ENCODE data around the gene DOK4.

The DOK4 gene

DNA sequence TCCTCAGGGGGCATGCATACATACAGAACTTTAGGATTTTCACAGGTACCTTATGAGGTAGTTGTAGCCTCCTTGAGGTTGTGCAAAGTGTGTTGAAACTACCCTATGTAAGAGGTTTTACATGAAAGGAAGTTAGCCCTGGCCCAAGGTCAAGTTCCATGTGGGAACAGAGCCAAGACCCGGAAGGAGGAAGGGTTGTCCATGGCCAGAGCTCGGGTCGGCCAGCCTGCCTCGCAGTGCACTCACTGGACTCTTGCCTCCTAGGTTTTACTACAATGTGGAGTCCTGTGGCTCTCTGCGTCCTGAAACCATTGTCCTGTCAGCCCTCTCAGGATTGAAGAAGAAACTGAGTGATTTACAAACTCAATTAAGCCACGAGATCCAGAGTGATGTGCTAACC, 15.6 kb downstream of the DOK4 start:
- no peaks in the 10 kb centered on the region for H3K9me3 ChIP-seq (ENCODE audit: control insufficient read depth, low read length)
- no peak overlapping the region for H3K9ac ChIP-seq (ENCODE audit: low read length)
- peaks cover 26% of the 10 kb centered on the region for H3K36me3 ChIP-seq (ENCODE audit: control insufficient read depth, insufficient read depth, low read length)
- peaks cover 32% of the 10 kb centered on the region for H3K4me1 ChIP-seq (ENCODE audit: control insufficient read depth, insufficient read depth, low read length)
- no peak overlapping the region for H3K4me3 ChIP-seq (ENCODE audit: low read length)
- no peaks in the 10 kb centered on the region for H3K27me3 ChIP-seq (ENCODE audit: control insufficient read depth, insufficient read depth, low read length)

DNA sequence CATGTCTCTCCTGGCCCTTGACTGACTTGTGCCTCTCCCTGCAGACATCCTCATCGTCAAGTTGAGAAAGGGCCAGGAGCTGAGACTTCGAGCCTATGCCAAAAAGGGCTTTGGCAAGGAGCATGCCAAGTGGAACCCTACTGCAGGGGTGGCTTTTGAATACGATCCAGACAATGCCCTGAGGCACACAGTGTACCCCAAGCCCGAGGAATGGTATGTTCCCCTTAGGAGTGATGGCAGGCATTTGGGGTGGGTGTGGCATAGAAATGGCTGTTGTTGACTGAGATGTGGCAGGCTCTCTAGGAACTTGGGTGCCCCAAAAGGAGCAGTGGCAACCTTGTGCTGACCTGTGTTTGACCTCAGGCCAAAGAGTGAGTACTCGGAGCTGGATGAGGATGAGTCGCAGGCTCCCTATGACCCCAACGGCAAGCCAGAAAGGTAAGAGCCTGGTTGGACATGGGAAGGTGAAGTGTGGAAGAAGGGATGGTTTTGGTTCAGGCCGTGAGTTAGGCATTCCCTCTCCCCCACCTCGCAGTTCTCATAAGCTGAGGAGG, 16.3 kb downstream of the DOK4 start:
- Histone ChIP-seq H3K9ac (ENCODE audit: low read length) (no peak overlapping the region), H3K4me1 (ENCODE audit: control insufficient read depth, insufficient read depth, low read length) (peaks cover 32% of the 10 kb centered on the region), H3K36me3 (ENCODE audit: control insufficient read depth, insufficient read depth, low read length) (peaks cover 26% of the 10 kb centered on the region), H3K4me3 (ENCODE audit: low read length) (no peak overlapping the region), H3K9me3 (ENCODE audit: control insufficient read depth, low read length) (no peaks in the 10 kb centered on the region), H3K27me3 (ENCODE audit: control insufficient read depth, insufficient read depth, low read length) (no peaks in the 10 kb centered on the region)

DNA sequence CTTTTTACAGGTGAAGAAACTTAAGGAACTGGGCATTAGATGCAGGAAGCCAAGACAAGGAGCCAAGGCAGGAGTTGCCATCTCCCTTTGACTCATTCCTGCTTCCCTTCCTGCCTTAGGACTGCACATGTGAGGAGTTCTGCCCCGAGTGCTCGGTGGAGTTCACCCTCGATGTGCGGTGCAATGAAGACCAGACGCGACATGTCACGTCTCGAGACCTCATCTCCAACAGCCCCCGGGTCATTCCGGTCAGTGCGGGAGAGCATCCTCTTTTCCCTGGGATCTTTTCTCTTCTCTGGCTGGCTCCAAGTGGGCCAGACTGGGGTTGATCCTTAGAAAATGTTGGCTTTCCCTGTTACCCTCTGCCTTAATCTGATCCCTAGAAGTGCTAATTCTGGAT, 17.2 kb downstream of the DOK4 start:
- Histone ChIP-seq H3K4me3 (ENCODE audit: low read length) (no peak overlapping the region), H3K9ac (ENCODE audit: low read length) (no peak overlapping the region), H3K4me1 (ENCODE audit: control insufficient read depth, insufficient read depth, low read length) (peaks cover 35% of the 10 kb centered on the region), H3K9me3 (ENCODE audit: control insufficient read depth, low read length) (no peaks in the 10 kb centered on the region), H3K27me3 (ENCODE audit: control insufficient read depth, insufficient read depth, low read length) (no peaks in the 10 kb centered on the region), H3K36me3 (ENCODE audit: control insufficient read depth, insufficient read depth, low read length) (peaks cover 22% of the 10 kb centered on the region)

DNA sequence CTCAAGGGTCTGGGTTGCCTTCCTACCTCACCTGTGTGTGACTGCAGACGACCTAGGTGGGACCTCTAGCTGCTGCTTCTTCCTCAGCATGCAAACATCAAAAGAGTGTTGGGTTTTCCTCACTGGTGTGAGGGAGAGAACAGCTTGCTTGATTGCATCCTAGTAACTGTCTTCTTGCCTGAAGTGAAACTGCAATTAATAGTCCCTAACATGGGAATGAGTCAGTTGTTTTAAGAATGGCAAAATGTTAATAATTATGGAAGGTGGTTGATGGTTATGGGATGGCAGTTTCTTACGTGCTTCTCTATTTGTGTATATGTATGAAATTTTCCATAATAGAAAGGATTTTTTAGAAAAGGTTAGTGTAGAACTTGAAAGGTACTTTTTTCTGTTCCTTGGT, 17.9 kb downstream of the DOK4 start:
- Histone ChIP-seq H3K4me3 (ENCODE audit: low read length) (no peak overlapping the region), H3K36me3 (ENCODE audit: control insufficient read depth, insufficient read depth, low read length) (peaks cover 19% of the 10 kb centered on the region), H3K9ac (ENCODE audit: low read length) (no peak overlapping the region), H3K27me3 (ENCODE audit: control insufficient read depth, insufficient read depth, low read length) (no peaks in the 10 kb centered on the region), H3K9me3 (ENCODE audit: control insufficient read depth, low read length) (no peaks in the 10 kb centered on the region), H3K4me1 (ENCODE audit: control insufficient read depth, insufficient read depth, low read length) (peaks cover 42% of the 10 kb centered on the region)

DNA sequence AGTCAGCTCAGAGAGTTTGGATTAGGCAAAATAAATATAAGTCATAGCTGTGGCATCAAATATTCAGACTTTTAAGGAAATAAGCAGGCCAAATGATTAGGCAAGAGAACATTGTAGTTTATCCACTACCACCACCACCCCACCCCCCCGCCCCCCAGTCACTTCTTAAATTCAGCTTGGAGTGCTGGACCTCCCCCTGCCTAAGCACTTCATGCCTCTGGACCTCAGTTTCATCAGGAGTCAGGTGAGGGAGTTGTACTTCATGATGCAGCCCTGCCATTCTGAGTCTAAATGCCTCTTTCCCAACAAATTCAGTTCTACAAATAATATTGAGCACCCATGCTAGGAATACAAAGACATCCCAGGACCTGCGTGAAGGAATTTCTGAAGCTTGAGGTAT, 21.8 kb downstream of the DOK4 start:
- Histone ChIP-seq H3K36me3 (ENCODE audit: control insufficient read depth, insufficient read depth, low read length) (peaks cover 16% of the 10 kb centered on the region), H3K9me3 (ENCODE audit: control insufficient read depth, low read length) (no peaks in the 10 kb centered on the region), H3K4me1 (ENCODE audit: control insufficient read depth, insufficient read depth, low read length) (peaks cover 14% of the 10 kb centered on the region), H3K4me3 (ENCODE audit: low read length) (no peak overlapping the region), H3K27me3 (ENCODE audit: control insufficient read depth, insufficient read depth, low read length) (no peaks in the 10 kb centered on the region), H3K9ac (ENCODE audit: low read length) (no peak overlapping the region)

DNA sequence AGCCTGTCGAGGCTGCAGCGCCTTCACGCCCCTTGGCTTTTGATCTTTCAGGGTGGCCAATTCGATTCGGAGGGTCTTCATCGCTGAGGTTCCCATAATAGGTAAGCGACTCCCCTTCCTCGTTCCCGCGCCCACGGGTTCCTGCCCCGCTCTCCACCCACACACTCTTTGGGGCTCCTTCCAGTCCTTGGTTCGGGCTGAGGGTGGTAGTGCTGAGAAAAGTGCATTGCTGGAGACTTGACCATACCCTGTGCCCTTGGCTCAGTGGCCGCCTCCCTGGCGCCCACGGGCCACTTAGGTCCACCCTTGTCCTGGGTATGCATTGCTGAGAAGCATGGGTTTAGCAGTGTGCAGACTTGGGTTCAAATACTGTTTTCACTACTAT, 23.3 kb downstream of the DOK4 start:
- Histone ChIP-seq H3K9ac (ENCODE audit: low read length) (peak overlapping the region; percentile 84), H3K36me3 (ENCODE audit: control insufficient read depth, insufficient read depth, low read length) (peaks cover 20% of the 10 kb centered on the region), H3K27me3 (ENCODE audit: control insufficient read depth, insufficient read depth, low read length) (no peaks in the 10 kb centered on the region), H3K4me3 (ENCODE audit: low read length) (peak overlapping the region; percentile 91), H3K9me3 (ENCODE audit: control insufficient read depth, low read length) (no peaks in the 10 kb centered on the region), H3K4me1 (ENCODE audit: control insufficient read depth, insufficient read depth, low read length) (peaks cover 14% of the 10 kb centered on the region)

DNA sequence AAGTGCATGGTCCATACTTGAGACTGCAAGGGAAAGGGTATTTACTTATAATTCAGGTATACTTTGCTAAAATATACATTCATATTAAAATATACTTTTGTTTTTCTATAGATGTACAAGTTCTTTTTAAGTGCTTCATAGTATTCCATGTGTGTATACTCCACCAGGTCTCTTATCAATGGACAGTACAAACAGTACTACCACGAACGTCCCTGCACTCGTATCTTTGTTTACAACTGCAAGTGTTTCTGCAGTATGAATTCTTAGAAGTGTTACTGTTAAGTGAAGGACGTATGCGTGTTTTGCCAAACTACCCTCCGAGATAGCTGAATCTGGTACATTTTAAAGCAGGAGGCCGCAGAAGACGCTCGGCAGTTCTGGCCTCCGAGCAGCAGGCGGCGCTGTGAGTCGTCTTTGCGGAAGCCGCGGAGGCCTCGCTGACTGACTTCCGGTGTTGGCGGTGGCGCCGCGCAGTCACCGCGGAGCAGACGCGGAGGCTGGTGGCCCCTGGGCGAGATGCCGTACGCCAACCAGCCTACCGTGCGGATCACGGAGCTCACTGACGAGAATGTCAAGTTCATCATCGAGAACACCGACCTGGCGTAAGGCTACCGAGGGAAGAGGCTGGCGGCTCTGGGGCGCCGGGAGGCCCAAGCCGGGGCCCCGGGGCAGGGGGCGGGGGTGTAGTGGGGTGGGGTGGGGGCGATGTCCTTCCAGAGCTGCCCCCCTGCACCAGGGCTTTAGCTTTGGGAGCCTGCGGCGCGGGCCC, 23.9 kb downstream of the DOK4 start, which contains the start of gene POLR2C:
Gene POLR2C, plus strand, starts transcription at position 471 of the 769 bp plus-strand sequence. Its CDS starts 46 bp downstream, at position 517.
- peak within 1 kb of the TSS; percentile 91 for H3K4me3 ChIP-seq (ENCODE audit: low read length)
- peak within 1 kb of the TSS; percentile 84 for H3K9ac ChIP-seq (ENCODE audit: low read length)
- H3K9me3 ChIP-seq (ENCODE audit: control insufficient read depth, low read length), result no peaks in the 10 kb centered on the region
- no peaks in the 10 kb centered on the region for H3K27me3 ChIP-seq (ENCODE audit: control insufficient read depth, insufficient read depth, low read length)
- peaks cover 26% of the 10 kb centered on the region for H3K36me3 ChIP-seq (ENCODE audit: control insufficient read depth, insufficient read depth, low read length)
- peaks cover 14% of the 10 kb centered on the region for H3K4me1 ChIP-seq (ENCODE audit: control insufficient read depth, insufficient read depth, low read length)

DNA sequence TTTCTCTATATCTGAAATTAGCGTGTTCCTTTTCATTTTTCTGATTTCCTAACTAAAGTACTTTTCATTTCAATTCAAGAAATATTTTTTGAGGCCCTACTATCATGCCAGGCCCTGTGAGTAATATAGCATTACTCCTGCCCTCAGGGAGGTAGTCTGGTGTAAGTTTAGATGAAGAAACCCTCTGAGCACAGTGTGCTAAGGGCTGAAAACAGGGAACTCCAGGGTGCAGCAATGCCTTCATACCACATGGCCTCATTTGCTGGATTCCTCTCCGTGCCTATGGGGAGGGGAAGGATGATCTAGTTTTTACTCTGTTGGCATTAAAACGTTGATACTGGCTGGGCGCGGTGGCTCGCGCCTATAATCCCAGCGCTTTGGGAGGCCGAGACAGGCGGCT, 34.3 kb downstream of the DOK4 start:
- Histone ChIP-seq H3K36me3 (ENCODE audit: control insufficient read depth, insufficient read depth, low read length) (peaks cover 9% of the 10 kb centered on the region), H3K9me3 (ENCODE audit: control insufficient read depth, low read length) (no peaks in the 10 kb centered on the region), H3K4me3 (ENCODE audit: low read length) (no peak overlapping the region), H3K27me3 (ENCODE audit: control insufficient read depth, insufficient read depth, low read length) (no peaks in the 10 kb centered on the region), H3K4me1 (ENCODE audit: control insufficient read depth, insufficient read depth, low read length) (peaks cover 5% of the 10 kb centered on the region), H3K9ac (ENCODE audit: low read length) (no peak overlapping the region)

DNA sequence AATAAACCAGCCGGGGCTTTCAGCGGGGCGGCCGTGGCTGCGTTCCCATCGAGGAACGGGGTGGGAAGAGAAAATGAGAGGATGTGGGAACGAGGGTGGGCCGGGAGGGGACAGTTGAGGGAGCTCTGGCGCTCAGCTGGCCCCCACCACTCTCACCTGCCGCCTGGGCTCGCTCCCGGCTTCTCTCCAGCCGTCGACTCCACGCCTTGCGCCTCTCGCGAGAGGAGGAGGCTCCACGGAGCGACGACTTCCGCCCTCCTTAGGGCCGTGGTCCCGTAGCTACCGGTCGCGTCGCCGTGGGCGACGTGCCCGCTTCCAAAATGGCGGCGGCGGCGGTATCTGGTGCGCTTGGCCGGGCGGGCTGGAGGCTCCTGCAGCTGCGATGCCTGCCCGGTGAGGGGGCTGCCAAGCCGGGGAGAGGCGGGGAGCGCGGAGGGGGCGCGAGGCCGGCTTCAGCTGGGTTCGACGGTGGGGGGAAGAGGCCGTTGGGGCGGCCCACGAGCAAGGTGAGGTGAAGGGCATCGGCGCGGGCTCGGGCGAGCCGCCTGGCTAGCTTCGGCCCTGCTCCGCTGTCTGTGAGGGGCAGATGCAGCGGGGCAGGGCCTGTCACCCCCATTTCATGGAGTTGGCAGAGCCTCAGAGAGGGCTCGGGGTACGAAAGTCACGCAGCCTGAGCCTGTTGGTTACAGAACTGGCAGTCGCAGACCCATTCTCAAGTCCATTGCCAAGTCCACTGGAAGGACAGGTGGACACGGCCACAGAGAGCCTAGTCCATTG, 38.9 kb downstream of the DOK4 start, which contains the start of the genes CIAPIN1 and COQ9:
Gene CIAPIN1, minus strand, starts transcription at position 200 of the 777 bp plus-strand sequence. CDS start 6,457 bp downstream, outside the sequence.
Gene COQ9, plus strand, starts transcription at position 294 of the 777 bp plus-strand sequence. Its CDS starts 27 bp downstream, at position 321.
- Histone ChIP-seq H3K4me1 (ENCODE audit: control insufficient read depth, insufficient read depth, low read length) (peaks cover 11% of the 10 kb centered on the region), H3K36me3 (ENCODE audit: control insufficient read depth, insufficient read depth, low read length) (no peaks in the 10 kb centered on the region), H3K9ac (ENCODE audit: low read length) (peak within 1 kb of the TSS; percentile 94), H3K27me3 (ENCODE audit: control insufficient read depth, insufficient read depth, low read length) (no peaks in the 10 kb centered on the region), H3K9me3 (ENCODE audit: control insufficient read depth, low read length) (no peaks in the 10 kb centered on the region), H3K4me3 (ENCODE audit: low read length) (peak within 1 kb of the TSS; percentile 65)

DNA sequence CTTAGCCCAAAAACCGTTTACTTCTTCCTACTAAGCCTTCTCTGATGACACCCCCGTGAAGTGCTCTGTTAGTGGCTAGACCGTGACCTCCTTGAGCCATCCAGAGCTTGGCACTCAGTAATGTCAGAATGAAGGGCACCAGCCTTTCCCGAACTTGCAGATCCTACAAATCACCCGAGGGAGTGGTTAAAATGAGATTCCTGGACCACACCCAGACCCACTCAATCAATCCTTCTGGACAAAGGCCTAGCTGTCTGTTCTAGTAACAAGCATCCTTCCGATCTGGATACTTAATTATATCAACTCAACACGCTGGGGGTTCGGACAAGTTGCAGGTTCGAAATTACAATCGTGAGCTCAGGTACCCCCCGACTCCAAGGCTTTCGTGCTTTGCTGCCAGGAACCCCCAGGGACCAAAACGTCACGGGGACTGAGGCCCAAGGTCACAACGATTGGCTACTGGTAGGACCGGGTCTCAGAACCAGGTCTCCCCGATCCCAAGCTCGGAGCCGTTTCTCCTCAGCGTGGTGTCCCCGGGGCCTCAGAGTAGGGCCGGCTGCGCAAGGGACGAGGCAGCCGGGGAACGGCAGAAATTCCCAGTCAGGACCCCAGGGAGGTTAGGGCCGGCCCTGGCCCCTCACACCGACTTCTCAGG, 39.6 kb downstream of the DOK4 start:
- Histone ChIP-seq H3K4me1 (ENCODE audit: control insufficient read depth, insufficient read depth, low read length) (peaks cover 11% of the 10 kb centered on the region), H3K4me3 (ENCODE audit: low read length) (peak overlapping the region; percentile 65), H3K27me3 (ENCODE audit: control insufficient read depth, insufficient read depth, low read length) (no peaks in the 10 kb centered on the region), H3K36me3 (ENCODE audit: control insufficient read depth, insufficient read depth, low read length) (no peaks in the 10 kb centered on the region), H3K9ac (ENCODE audit: low read length) (peak overlapping the region; percentile 94), H3K9me3 (ENCODE audit: control insufficient read depth, low read length) (no peaks in the 10 kb centered on the region)

DNA sequence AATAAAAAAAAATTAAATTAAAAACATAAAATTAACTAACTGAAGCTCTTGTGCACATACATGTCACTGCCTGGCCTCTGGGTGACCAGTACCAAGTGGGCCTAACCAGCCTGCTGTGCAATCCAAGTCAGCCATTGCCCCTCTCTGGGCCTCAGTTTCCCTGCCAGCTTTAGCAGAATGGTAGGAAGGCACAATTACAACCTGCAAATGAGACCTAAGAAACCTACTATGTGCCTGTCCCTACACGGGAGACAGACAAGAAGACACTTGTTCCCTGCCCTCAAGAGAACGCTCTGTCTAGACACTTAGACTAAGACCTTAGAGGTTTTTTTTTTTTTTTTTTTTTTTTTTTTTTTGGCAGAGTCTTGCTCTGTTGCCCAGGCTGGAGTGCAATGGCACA, 40.8 kb downstream of the DOK4 start:
- H3K36me3 ChIP-seq (ENCODE audit: control insufficient read depth, insufficient read depth, low read length), result no peaks in the 10 kb centered on the region
- no peak overlapping the region for H3K9ac ChIP-seq (ENCODE audit: low read length)
- no peaks in the 10 kb centered on the region for H3K27me3 ChIP-seq (ENCODE audit: control insufficient read depth, insufficient read depth, low read length)
- H3K9me3 ChIP-seq (ENCODE audit: control insufficient read depth, low read length), result no peaks in the 10 kb centered on the region
- peaks cover 11% of the 10 kb centered on the region for H3K4me1 ChIP-seq (ENCODE audit: control insufficient read depth, insufficient read depth, low read length)
- H3K4me3 ChIP-seq (ENCODE audit: low read length), result no peak overlapping the region
